Measurements from ENCODE around the gene DAZ2. TPM values are rescaled to one million over a fixed set of nuclear protein-coding genes. Genes with fewer than 3 reads are reported as not detected.
"Not testable (repeated sequence)": the region's sequence is repeated elsewhere in the genome, so short reads cannot be mapped to it uniquely, and the experiment has no call there.

The DAZ2 gene
- not detected for total RNA-seq
- long read RNA-seq, donor 1: 0 reads
- long read RNA-seq, donor 2: 0 reads

- H3K4me3 ChIP-seq; H3K9me3 ChIP-seq; H3K4me1 ChIP-seq (ENCODE audit: low read depth); DNase-seq; intact Hi-C loops (cut with DNase I, micrococcal nuclease); H3K36me3 ChIP-seq (ENCODE audit: low read depth); ATAC-seq: not testable (repeated sequence)
Observed at GRCh38 chrY:23219233-23219632, at the start of gene DAZ2. TSS of gene DAZ2 (plus strand) at chrY:23219533. CDS start at chrY:23219741, 208 bp downstream.

GRCh38 chrY:23198908-23199307 lies 20.4 kb upstream of the DAZ2 start, which contains the start of gene DAZ1:
TSS of gene DAZ1 (minus strand) at chrY:23199008. CDS start at chrY:23198800, 208 bp downstream.
- H3K36me3 ChIP-seq (ENCODE audit: low read depth); H3K4me1 ChIP-seq (ENCODE audit: low read depth); DNase-seq; ATAC-seq; intact Hi-C loops (cut with DNase I, micrococcal nuclease); H3K9me3 ChIP-seq; H3K4me3 ChIP-seq: not testable (repeated sequence)

GRCh38 chrY:23207455-23207854 lies 11.9 kb upstream of the DAZ2 start:
- H3K36me3 ChIP-seq (ENCODE audit: low read depth); DNase-seq; ATAC-seq; intact Hi-C loops (cut with DNase I, micrococcal nuclease); H3K9me3 ChIP-seq; H3K4me3 ChIP-seq; H3K4me1 ChIP-seq (ENCODE audit: low read depth): not testable (repeated sequence)

DNA sequence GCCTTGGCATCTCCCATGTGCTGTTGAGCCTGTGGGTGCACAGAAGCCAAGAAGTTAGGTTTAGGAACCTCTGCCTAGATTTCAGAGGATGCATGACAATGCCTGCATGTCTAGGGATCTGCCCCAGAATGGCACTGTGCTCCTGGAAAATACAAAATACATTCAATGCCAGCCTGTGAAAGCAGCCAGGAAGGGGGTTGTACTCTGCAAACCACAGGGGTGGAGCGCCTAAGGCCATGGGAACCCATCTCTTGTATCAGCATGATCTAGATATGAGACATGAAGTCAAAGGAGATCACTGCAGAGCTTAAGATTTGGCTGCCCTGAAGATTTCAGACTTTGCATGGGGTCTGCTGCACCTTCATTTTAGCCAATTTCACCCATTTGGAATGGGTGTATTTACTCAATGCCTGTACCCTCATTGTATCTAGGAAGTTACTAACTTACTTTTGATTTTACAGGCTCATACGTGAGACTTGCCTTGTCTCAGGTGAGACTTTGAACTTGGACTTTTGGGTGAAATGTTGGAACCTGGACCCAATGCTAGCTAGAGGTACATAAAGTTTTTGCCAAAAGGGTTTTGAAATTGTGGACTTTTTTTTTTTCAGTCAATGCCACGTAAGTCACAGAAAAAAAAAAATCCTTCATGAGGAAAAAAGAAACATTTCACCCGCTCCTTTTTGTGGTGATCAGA lies 9.4 kb upstream of the DAZ2 start:
- H3K4me3 ChIP-seq; H3K36me3 ChIP-seq (ENCODE audit: low read depth); intact Hi-C loops (cut with DNase I, micrococcal nuclease); ATAC-seq; H3K9me3 ChIP-seq; DNase-seq; H3K4me1 ChIP-seq (ENCODE audit: low read depth): not testable (repeated sequence)

GRCh38 chrY:23210681-23211080 lies 8.7 kb upstream of the DAZ2 start:
- DNase-seq; ATAC-seq; intact Hi-C loops (cut with DNase I, micrococcal nuclease); H3K4me1 ChIP-seq (ENCODE audit: low read depth); H3K4me3 ChIP-seq; H3K36me3 ChIP-seq (ENCODE audit: low read depth); H3K9me3 ChIP-seq: not testable (repeated sequence)

Other genes with a start within 250 kb of the DAZ2 start
- gene BPY2, start 235.3 kb upstream of the DAZ2 start, total RNA-seq: not detected
- gene DAZ1, start 20.5 kb upstream of the DAZ2 start, total RNA-seq: not detected

All from mucosa of descending colon (tissue), 3 donors.